ENCODE results near the gene SSUH2. TPM values are rescaled to one million over a fixed set of nuclear protein-coding genes. Genes with fewer than 3 reads are reported as not detected.

The SSUH2 gene
- total and polyA plus RNA-seq, 2 of the 13 experiments (the other 11 are each of a cell fraction or from before 2014, with no cell fraction given), result 38.1 to 136 TPM

- TF ChIP-seq CEBPZ (IDR thresholded peaks at IDR 0.05; ENCODE audit: low read length), result no peak
- TF ChIP-seq ZNF207 (IDR thresholded peaks at IDR 0.05; ENCODE audit: borderline replicate concordance), result no peak
- TF ChIP-seq, protein P1, sequence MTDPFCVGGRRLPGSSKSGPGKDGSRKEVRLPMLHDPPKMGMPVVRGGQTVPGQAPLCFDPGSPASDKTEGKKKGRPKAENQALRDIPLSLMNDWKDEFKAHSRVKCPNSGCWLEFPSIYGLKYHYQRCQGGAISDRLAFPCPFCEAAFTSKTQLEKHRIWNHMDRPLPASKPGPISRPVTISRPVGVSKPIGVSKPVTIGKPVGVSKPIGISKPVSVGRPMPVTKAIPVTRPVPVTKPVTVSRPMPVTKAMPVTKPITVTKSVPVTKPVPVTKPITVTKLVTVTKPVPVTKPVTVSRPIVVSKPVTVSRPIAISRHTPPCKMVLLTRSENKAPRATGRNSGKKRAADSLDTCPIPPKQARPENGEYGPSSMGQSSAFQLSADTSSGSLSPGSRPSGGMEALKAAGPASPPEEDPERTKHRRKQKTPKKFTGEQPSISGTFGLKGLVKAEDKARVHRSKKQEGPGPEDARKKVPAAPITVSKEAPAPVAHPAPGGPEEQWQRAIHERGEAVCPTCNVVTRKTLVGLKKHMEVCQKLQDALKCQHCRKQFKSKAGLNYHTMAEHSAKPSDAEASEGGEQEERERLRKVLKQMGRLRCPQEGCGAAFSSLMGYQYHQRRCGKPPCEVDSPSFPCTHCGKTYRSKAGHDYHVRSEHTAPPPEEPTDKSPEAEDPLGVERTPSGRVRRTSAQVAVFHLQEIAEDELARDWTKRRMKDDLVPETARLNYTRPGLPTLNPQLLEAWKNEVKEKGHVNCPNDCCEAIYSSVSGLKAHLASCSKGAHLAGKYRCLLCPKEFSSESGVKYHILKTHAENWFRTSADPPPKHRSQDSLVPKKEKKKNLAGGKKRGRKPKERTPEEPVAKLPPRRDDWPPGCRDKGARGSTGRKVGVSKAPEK (CRISPR knock-in tag; IDR thresholded peaks at IDR 0.05; ENCODE audit: borderline replicate concordance), result 0 out of 2 replicates have a peak, but pooled peaks have one; percentile 38
- TF ChIP-seq ZNF564 (CRISPR knock-in tag; IDR thresholded peaks at IDR 0.05), result no peak
- 0 out of 2 replicates have a peak, but pooled peaks have one; percentile 3 for TF ChIP-seq CTCF (CRISPR knock-in tag; IDR thresholded peaks at IDR 0.05)
- no peak for TF ChIP-seq PLSCR1 (CRISPR knock-in tag; IDR thresholded peaks at IDR 0.05; ENCODE audit: borderline replicate concordance)
- TF ChIP-seq ZNF772 (CRISPR knock-in tag; IDR thresholded peaks at IDR 0.05), result no peak
- no peak for TF ChIP-seq ZNF800 (CRISPR knock-in tag; IDR thresholded peaks at IDR 0.05)
- TF ChIP-seq ZKSCAN1 (IDR thresholded peaks at IDR 0.05; ENCODE audit: low read length), result peak; percentile 59; the same call in 1 of the 2 replicates
- TF ChIP-seq MXD4 (CRISPR knock-in tag; IDR thresholded peaks at IDR 0.05), result peak; percentile 90; the same call in 1 of the 2 replicates
- 0 out of 2 replicates have a peak, but pooled peaks have one; percentile 9 for TF ChIP-seq IRF1 (CRISPR knock-in tag; IDR thresholded peaks at IDR 0.05; ENCODE audit: low read depth)
These were observed 7.1 kb upstream of the SSUH2 start (continued) for GRCh38 chr3:8651418-8652323.

Data from HepG2 (cell line).